Measurements from ENCODE around the gene APH1B. TPM values are rescaled to one million over a fixed set of nuclear protein-coding genes. Genes with fewer than 3 reads are reported as not detected.

The APH1B gene
- total and polyA plus RNA-seq, 2 donors (not counting 3 experiments of a cell fraction or from before 2014, with no cell fraction given): 14.6 to 24.6 TPM

GRCh38 chr15:63244976-63245645 lies 32.3 kb upstream of the APH1B start:
- Histone ChIP-seq H3K9me1 (replicated peaks; ENCODE audit: control insufficient read depth, extremely low read depth, insufficient read depth, low read length) (no peaks in the 10 kb centered on the region), H3K36me3 (ENCODE audit: control insufficient read depth in 2 of 2, extremely low read depth in 1 of 2, insufficient read depth in 2 of 2, low read length in 2 of 2) (peaks cover 0 to 1% of the 10 kb centered on the region in 2 experiments), H2AFZ (ENCODE audit: low read depth, low read length) (no peak overlapping the region), H3K4me1 (ENCODE audit: control insufficient read depth, extremely low read depth, insufficient read depth, low read length) (peaks cover 21% of the 10 kb centered on the region), H3K79me2 (ENCODE audit: control insufficient read depth, insufficient read depth, low read length) (peaks cover 23% of the 10 kb centered on the region), H4K20me1 (replicated peaks; ENCODE audit: control insufficient read depth, extremely low read depth, insufficient read depth, low read length) (no peaks in the 10 kb centered on the region), H3K27me3 (ENCODE audit: control insufficient read depth in 2 of 2, insufficient read depth in 2 of 2, low read length in 2 of 2) (no peaks in the 10 kb centered on the region), H3K4me2 (ENCODE audit: insufficient read depth, low read length) (peak overlapping the region; percentile 65), H3K27ac (ENCODE audit: insufficient read depth, low read depth, low read length) (peak overlapping the region; percentile 90), H3K4me3 (replicated peaks in 1 of 3; ENCODE audit: insufficient read depth in 1 of 3, low read depth in 1 of 3, low read length in 3 of 3) (peak overlapping the region in 1 of 3 experiments; percentile 33), H3K9me3 (replicated peaks; ENCODE audit: control insufficient read depth, insufficient read depth, low read length) (no peaks in the 10 kb centered on the region), H3K9ac (replicated peaks; ENCODE audit: extremely low read depth, insufficient read depth, low read length) (peak overlapping the region; percentile 73)
- no TSS peak for BruUV-seq (replicated peaks)
- DNase-seq (ENCODE audit: low read depth, low spot score) (peak; percentile 65), FAIRE-seq (peak; percentile 64)
- intact Hi-C loops (cut with micrococcal nuclease) (loop anchor here (1.0 to 5.0 kb wide), 5 partner anchors 11 to 148 kb away; partner anchors contain the start of genes APH1B and RAB8B), dilution Hi-C loops (cut with MboI; ENCODE audit: extremely low pct_ligation_motif_present, low sequenced_read_pairs) (no loop called here)
- POLR2A ChIA-PET: interaction anchor here (0.6 kb wide), 1 partner anchor 31 kb away, joined by 5 read pairs; no protein-coding TSS in a partner anchor
- TF ChIP-seq MYC (IDR thresholded peaks at IDR 0.05; ENCODE audit: low read depth, low read length) (no peak), CTCF (IDR thresholded peaks at IDR 0.05; ENCODE audit: extremely low read depth in 1 of 2, insufficient read depth in 1 of 2, low read depth in 1 of 2, low read length in 2 of 2) (no peak), EZH2 (IDR thresholded peaks at IDR 0.05; ENCODE audit: borderline replicate concordance, low read depth, low read length, severe bottlenecking) (no peak), GATA2 (IDR thresholded peaks at IDR 0.05; ENCODE audit: insufficient read depth, insufficient read length, low read depth, low read length) (peak; percentile 86)
- CTCF ChIA-PET: interaction anchor here (0.7 to 2.7 kb wide), 9 partner anchors 10 to 88 kb away, joined by 3 to 11 read pairs (median 5); partner anchors contain the start of gene RPS27L
